Amygdala (tissue), 56 donors: ENCODE measurements around the gene CACNA1C.

Experiments used
- DNase-seq, 56 donors: peaks; one replicate each; lab custom pipeline; 2025; lab: John Stamatoyannopoulos, UW

Gene CACNA1C

DNA sequence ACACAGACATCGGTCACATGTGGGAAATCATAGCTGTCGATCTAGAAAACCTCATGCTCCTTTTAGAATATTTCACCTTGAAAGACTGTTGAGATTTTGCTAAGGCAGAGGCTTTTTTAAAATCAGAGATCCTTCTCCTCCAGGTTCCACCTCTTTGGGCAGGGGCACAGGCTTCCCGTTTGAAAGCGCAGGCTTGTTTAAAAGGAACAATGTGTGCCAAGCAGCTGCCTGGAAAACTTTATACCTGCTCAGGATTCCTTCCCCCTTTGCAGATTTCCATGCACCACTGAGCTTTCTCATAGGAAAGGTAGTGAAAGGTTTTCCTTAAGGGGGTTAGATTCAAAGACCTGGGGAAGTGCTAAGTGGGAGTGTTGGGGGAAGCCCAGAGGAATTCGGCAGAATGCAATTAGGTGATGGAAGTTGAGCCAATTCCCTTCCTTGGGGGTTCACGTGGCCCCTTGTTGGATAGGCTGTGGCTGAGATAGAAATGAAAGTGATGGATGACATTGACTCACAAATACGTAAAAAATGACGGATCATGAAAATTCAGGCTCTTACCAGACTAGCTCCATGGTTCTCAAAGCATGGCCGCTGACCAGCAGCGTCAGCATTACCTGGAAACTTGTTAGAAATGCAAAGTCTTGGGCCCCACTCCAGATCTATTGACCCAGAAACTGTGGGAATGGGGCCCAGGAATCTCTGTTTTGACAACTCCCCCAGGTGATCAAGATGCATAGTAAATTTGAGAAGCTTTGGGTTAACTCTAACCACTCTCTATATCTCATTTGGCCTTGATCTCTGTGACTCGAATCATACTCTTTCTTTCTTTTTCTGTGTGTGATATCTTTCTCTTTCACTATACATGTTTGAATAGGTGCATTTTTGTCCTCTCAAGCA, 460.6 kb downstream of the CACNA1C start:
- no peak for DNase-seq

DNA sequence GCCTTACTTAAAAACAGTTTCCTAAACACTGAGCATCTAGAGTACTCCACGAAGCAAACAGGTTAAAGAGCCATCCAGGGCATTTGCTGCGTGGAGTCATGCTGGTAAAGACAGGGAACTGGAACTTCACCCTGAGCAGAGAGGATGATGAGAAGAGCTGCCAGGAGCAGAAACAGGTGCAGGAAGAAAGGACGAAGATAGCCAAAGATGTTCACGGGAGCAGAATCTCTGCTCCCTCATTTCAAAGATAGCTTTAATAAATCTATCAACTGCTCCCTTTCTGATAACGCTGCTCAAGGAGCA, 461.2 kb downstream of the CACNA1C start:
- no peak for DNase-seq

DNA sequence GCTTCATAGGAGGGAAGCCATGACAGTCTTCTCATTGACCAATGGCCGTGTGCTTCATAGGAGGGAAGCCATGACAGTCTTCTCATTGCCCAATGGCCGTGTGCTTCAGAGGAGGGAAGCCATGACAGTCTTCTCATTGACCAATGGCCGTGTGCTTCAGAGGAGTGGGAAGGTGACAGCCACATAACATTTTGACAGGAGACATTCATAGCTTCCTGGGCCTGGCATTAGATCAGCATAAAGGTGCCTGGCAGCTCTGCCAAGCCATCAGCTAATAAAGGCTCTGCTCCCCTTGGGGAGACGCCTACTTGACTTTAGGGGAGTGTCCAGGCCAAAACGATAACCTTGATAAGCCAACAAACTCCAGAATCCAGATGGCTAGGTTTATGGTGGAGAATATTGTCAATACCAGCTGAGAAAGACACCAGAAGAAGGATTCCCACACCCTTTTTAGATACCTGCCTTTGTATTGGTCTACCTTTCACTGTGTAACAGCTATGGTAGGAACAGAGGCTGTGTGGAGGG, 468.0 kb downstream of the CACNA1C start:
- DNase-seq = no peak

DNA sequence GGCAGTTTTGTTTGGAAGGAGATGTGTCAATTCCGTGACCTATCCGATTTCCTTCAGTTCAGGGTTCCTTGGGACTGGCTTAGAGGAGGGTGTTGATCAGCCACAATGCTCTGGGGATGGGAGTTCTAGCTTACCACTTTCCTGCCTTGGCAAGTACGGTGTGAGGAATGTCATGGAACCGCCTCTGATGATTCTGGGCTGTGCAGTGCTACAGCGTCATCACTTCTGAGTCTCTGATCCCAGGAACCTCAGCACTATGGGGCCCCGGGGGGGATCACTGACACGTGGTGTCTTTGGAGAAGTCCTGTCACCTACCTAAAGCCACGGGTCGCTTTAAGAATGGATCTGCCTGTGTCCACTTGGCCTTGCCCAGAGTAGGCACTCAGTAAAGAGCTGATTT, 470.5 kb downstream of the CACNA1C start:
- no peak for DNase-seq

DNA sequence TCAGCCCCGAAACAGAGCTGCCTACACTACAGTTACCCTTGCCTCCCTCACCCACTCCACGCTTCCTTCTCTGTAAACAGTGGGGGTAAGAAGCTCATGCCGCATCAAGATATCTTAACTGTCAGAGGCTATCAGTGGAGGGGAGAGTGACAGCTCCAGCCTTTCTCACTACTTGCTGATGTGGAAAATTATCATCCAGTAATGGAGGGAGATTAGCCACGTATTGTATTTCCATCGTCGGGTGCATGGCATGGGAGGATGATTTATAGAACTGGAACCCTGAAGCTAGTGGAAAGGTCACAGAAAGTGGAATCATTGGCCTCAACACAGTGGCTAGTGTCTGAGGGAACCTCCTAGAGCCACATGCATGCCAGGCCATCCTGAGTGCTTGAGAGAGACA, 471.1 kb downstream of the CACNA1C start:
- no peak for DNase-seq

DNA sequence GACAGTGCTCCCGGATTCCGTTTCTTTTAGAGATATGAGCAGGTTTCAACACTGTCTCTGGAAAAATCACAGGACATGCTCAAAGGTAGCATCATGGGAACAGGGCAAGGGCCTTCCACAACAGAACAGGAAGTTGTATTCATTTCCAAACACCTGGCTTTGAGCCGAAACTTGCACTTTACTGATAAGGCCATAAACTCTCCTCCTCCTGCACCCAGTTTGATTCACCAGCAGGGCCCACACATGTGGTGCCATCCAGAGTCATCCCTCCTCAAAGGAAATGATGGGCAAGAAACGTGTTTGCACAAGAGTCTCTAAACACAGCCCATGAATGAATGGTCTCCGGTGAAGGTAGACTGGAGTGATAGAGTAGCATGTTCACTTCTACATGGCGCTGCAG, 473.6 kb downstream of the CACNA1C start:
- DNase-seq = no peak

DNA sequence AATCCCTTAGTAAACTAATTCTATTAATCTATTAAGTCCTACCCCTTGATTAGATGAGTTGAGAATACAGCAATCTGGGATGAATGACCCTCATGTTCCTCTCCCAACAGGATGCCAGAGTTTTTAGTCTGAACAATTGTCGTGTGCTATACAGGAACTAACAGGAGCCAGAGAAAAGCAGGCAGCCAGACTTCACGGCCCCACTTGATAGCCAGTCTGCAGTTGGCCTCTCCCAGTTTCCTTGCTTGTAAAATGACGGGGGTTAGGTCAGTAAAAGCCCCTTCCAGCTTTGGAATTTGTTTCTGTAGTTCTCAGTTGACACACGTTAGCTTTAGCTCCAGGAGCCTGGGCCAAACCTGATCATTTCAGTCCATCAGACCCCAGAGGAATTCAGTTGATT, 475.2 kb downstream of the CACNA1C start:
- no peak for DNase-seq

DNA sequence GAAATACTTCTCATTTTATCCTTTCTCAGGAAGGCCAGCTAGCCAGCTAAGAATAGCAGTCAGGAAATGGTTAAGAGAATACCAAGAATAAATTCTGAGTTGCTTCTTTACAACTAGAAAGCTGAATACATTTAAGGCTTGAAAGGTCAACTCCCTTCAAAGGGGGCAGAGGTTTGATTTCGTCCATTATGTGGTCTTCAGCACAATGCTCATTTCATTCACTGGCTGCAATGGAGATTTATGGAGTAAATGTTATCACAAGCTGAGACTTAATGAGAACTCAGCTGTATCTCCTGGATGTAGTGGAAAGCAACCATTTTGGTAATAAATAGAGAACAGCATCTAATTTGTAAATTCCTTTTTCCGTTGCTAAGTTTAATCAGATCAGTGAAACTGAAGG, 477.0 kb downstream of the CACNA1C start:
- DNase-seq = no peak

DNA sequence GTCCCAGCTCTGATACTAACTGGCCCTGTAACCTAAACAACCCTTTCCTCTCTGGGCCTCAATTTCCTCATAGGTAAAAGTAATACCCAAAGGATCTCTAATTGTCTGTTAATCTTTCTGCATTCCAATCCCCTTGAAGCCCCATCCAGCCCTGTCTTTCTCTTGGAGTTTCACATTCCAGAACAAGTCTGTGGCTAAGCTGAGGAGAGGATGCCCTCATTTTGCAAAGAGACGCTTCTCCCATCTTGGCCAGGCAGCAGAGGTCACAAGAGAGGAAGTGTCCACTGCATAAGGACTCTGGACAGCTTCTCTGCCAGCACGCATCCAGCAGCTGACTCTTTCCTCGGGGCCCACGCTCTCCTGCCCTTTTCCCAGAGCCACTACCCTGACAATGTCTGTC, 478.6 kb downstream of the CACNA1C start:
- no peak for DNase-seq

DNA sequence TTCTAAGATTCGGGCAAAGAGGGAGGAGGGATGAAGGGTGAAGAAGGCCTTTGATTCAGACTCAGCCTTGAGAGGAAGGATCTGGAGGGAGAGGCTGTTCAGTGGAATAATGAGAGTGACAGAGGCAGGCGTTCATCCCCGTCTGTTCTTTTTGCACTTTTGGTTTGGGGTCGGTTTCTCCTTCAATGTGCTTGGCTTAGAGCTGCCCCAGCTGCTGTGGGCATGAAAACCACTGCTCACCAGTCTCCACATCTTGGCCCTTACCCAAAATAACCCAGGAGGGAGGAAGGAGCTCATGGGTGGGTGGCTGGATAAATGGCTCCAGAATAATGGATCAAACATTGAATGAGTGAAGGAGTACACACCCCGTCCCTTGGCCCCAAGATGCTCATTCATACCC, 480.2 kb downstream of the CACNA1C start:
- no peak for DNase-seq

DNA sequence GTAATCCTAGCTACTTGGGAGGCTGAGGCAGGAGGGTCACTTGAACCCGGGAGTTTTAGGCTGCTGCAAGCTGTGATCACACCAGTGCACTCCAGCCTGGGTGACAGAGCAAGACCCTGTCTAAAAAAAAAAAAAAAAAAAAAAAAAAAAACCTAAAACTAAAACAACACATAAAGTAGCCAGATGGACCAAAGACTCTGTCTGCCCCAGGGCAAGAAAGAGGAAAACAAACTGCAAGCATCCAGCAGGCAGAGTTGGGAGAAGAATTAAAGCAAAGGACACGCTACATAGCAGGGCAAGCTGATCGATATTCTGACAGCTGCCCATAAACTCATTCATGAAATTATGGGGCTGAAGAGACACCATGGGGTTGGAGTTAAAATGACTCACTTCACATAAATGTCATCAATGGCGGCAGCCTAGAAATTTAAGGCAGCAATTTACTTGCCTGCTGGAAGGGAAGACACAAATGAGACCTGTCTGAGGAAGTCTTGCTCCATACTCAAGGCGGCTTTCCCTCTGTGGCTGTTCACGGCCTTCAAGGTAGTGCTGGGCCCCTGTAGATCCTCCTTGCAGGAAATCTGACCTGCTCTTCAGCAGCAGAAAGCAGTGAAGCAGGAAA, 482.9 kb downstream of the CACNA1C start:
- DNase-seq = no peak

DNA sequence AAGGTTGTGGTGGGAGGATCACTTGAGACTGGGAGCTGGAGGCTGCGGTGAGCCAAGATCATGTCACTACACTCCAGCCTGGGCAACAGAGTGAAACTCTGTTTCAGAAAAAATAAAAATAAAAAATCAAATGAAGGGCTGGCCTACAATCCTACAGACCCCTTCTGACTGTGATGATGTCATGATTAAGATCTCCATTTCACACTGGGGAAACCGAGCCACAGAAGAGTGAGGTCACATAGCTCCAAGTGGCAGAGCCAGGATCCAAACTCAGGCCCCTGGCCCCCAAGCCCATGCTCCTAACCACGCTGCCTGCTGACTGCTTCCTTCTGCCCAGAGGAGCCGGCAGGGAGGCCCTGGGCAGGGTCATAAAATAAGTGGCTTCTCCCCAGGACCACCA, 483.9 kb downstream of the CACNA1C start:
- DNase-seq = no peak

DNA sequence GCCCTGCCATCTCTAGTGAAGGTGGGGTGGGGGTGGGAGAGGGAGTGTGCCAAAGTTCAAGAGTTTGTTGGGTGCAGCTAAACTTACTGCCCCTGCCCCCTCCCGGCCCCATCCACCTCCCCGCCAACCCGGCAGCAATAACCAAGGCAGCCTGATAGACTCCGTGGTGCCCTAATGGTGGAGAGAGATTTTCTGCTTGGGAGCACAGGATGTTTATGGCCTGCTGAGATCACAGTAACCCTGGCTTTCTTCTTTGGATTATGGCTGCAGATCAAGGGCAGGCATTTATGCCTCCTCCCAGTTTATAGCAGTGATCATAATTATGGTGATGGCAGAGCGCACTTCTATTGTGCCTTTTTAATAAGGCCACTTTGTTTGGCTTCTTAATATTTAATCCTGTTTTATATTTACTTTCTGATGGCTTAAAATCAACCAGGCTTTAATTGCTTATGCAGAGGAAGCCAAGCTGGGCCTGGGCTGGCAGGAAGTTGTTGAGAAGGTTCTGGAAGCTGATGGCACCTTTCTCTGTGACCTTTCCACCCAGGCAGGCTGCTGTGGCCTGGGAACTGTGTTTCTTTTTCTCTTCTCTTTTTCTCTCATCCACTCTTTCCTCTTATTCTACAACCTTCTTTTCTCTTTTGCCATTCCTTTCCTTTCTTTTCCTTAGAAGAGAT, 485.2 kb downstream of the CACNA1C start:
- no peak for DNase-seq

DNA sequence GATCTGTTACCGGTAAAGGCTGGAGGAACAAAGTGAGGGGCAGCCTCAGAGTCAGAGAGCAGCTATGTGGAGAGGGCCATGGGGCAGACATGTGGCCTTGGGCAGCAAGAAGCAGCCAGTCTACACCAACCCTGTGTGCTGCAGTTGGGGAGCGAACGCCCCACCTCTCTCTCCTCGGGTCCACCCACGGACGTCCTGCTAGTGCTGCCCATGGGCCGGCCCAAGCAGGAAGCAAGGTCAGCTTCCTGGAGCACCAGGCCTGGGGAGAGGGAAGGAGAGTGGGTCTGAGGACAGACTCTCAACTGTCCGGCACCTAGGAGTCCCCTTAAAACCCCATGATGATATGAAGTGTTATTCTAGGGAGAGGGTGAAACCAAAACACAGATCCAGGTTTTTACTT, 487.2 kb downstream of the CACNA1C start:
- DNase-seq = no peak

DNA sequence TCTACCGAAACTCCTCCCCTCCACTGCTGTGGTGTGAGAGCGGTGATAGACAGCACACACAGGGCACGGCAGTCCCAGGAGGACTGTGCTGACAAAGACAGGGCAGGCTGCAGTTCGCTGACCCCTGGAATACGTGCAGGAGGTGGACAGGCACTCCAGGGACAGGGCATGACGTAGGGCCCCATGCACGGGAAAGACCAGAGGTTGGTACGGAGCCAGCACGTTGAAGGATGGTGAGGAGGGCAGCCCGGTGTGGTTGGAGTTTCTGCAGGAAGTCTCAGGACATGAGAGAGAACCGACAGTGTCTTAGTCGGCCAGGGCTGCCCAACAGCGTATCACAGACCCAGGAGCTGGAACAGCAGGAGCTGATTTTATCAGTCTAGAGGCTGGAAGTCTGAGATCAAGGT, 487.8 kb downstream of the CACNA1C start:
- DNase-seq = no peak

DNA sequence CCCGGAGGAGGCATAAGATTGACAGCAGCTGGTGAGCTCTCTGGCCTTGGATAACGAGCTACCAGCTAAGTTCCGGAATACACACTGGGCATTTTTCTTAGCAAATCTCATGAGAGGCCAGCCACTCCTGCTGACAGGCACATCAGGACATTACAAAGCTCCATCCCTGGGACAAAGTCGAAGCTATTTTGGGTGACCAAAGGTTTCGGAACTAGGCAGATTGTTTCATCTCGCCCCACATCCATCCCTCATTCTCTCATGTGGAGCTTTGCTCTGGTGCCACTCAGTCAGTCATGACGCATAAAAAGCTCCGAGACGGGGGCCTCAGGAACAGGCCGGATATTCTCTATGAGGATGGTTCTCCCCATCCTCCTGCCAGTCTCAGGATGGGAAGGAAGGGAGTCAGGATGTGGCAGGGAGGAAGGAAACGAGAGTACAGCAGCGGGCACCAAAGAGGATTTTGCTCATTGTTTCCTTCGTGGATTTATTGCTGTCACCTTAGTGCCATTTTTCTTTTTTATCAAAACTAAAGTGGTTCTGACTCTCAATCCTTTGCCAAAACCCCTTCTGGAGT, 488.9 kb downstream of the CACNA1C start:
- DNase-seq = no peak

DNA sequence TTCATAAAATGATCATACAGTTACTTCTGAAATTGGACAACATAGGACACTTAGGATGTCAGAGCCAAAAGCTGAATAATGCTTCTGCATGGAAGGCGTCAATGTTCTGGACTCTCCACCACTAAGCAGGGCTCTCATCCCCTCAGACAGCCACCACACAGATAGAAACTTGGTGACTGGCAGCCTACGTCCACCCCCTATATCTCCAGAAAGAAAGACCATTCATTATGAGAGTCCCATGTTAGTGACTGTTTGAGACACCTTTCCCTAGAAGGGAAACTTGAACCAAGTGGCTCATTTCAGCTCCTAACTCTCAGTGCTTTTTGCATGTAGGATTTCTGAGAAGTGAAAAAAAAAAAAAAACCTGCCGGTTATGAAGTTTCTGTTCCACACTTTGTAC, 491.0 kb downstream of the CACNA1C start:
- DNase-seq = no peak

DNA sequence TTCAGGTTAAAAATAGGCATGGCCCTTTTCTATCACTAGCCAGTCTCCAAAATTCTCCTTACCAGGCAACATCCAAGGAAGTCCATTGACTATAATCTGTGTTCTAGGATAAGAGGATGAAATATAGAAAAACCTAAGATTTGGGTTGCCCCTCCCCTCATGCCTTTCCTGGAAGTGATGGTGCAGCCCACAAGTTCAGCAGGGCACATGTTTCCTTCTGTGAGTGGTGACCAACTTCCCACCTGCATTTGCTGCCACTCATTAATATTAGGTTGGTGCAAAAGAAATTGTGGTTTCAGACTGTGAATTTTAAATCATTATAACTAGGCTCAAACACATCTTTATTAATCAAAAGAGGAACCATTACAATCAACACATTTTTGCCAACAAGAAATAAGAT, 491.4 kb downstream of the CACNA1C start:
- DNase-seq = no peak

DNA sequence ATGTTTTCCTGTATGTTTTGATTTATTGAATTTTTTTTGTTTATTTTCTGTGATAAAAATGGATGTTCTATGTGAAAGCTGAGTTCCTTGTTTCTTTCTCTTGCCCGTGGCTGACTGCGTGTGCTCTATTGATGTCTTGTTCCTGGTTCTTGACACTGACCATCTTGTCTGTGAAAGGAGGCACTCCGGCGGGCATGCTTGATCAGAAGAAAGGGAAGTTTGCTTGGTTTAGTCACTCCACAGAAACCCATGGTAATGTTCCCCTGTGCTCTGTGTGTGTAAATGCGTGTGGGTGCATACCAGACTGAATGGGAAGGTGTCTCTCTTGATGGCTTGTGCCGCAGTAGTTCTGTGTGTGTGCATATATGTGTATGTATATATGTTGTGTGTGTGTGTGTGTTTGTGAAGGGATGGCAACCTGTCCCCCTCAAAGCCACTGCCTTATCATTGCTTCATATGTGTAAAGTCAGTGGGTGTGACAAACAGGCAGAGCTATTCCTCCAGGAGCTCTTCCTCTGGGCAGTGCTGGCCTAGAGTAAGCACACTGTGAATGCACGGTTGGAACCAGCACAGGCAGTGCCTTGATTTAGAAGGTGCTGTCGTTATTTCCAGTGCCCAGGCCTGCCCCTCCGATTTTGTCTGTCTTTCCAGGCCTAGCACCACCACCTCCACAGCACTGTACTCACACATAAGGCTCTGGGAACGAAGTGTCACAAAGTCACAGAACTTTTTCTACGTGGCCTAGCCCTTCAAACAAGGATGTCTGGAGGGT, 494.7 kb downstream of the CACNA1C start:
- DNase-seq = peak in 3 of 56 donors; percentile 8 to 16 (median 11)

DNA sequence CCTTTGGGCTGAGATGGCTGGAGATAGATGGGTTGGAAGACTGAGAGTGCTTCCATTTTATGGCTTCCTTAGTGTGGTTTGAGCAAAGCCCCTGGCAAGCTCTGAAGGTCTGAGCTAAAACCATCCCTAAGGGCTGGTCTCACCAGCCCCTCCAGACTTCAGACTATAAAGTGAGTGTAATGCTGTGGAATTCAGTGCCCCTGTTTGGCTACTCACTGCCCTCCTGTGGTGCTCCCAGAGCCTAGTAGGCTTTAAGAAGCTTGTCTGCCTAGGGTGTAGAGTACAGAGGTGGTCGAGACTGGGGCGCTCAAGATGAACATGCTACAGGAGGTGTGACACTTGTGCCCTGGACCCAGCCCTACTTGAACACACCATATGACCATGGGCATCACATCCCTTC, 495.3 kb downstream of the CACNA1C start:
- no peak for DNase-seq
